GM13976 (cell line): Measurements from ENCODE around the gene NCCRP1.

ENCODE experiments used
- DNase-seq: peaks from one replicate; pipeline ENCODE4 v3.0.0; 2012; ENCODE audit warnings: low spot score
- in situ Hi-C: fragments of 300-500 bp; cut with MboI; formaldehyde crosslinking; loops from one replicate; pipeline ENCODE4 v1.12.0; 2022; ENCODE audit warnings: low sequenced_read_pairs, mixed read lengths, inconsistent platforms; ENCODE audit not compliant: unreplicated experiment
- TF ChIP-seq, protein P1 (sequence below): IDR thresholded peaks from 2 replicates; pipeline ENCODE4 v1.5.1; 2012; ENCODE audit warnings: borderline replicate concordance, mild to moderate bottlenecking; ENCODE audit not compliant: insufficient read depth; ENCODE audit errors: extremely low read depth, missing control alignments, control extremely low read depth

Gene NCCRP1

DNA sequence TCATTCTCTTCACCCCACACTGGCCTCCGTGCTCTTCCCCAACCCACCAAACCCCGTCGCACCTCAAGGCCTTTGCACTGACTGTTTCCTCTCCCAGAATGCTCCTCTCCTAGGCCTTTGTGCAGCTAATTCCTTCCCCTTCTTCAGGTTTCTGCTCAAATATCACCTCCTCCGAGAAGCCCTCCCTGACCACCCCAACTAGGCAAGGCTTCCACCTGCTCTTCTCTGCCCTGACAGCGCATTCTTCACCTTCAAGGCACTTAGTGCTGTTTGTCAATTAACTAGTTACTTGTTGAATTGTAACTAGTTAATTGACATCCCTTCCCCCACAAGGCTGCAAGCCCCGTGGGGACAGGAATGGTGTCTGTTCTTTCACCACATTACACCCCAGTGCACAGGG lies 7.8 kb upstream of the NCCRP1 start:
- in situ Hi-C loops, result no loop called here
- DNase-seq, result no peak
- TF ChIP-seq, protein P1, sequence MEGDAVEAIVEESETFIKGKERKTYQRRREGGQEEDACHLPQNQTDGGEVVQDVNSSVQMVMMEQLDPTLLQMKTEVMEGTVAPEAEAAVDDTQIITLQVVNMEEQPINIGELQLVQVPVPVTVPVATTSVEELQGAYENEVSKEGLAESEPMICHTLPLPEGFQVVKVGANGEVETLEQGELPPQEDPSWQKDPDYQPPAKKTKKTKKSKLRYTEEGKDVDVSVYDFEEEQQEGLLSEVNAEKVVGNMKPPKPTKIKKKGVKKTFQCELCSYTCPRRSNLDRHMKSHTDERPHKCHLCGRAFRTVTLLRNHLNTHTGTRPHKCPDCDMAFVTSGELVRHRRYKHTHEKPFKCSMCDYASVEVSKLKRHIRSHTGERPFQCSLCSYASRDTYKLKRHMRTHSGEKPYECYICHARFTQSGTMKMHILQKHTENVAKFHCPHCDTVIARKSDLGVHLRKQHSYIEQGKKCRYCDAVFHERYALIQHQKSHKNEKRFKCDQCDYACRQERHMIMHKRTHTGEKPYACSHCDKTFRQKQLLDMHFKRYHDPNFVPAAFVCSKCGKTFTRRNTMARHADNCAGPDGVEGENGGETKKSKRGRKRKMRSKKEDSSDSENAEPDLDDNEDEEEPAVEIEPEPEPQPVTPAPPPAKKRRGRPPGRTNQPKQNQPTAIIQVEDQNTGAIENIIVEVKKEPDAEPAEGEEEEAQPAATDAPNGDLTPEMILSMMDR, result no peak

GRCh38 chr19:39190768-39191167 lies 6.0 kb upstream of the NCCRP1 start:
- TF ChIP-seq, protein P1, result no peak
- in situ Hi-C loops, result no loop called here
- no peak for DNase-seq

DNA sequence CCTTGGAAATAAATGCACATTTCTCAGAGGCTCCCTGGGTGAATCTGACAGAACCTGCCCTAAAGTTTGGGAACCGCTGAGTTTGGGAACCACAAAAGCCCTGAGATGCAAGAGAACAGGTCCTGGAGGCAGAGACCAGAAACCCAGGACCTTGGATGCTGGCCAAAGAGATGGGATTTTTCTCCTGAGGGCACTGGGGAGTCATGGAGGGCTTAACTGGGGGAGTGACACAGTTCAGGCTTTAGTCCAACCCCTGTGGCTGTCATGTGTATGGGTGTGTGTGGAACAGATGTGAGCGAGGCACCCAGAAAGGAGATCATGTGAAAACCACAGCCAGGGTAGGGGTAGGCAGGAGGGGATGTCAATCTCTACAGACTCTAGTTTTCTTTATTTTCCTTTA lies 3.9 kb upstream of the NCCRP1 start:
- DNase-seq, result no peak
- TF ChIP-seq, protein P1, result no peak
- in situ Hi-C loops, result no loop called here

DNA sequence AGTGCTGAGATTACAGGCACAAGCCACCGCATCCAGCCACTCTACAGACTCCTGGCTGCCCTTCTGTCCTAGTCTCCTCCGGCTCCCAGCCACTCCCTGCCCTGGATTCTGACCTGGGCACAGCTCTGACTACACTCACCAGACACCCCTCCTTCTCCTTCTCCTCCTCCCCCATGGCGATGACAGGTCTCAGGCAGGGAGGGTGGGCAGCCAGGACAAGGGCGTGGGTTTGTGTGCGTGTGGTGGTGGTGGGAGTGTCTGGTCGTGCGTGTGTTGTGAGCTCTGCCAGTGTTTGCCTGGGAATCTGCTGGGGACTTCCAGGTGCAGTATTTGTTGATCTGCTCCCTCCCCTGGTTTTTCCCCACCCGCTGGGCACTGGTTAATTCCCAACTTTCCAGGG lies 3.0 kb upstream of the NCCRP1 start:
- TF ChIP-seq, protein P1, result no peak
- in situ Hi-C loops, result no loop called here
- no peak for DNase-seq

- in situ Hi-C loops, result no loop called here
- TF ChIP-seq, protein P1, result no peak
Observed at GRCh38 chr19:39194832-39195542, 1.8 kb upstream of the NCCRP1 start.

GRCh38 chr19:39195755-39196154 lies 1.0 kb upstream of the NCCRP1 start:
- no peak for DNase-seq
- TF ChIP-seq, protein P1, result no peak
- in situ Hi-C loops, result no loop called here

More at GRCh38 chr19:39194832-39195542, 1.8 kb upstream of the NCCRP1 start:
- DNase-seq, result no peak
